GM21447 (cell line): ENCODE results near the gene COBL.

Source experiments
- ATAC-seq: cut with Tn5 transposase; IDR thresholded peaks from one replicate; pipeline ENCODE4 v1.9.1; 2021; ENCODE audit not compliant: unreplicated experiment

The COBL gene

GRCh38 chr7:51060536-51060935 is 256.1 kb downstream of the COBL start:
- no peak for ATAC-seq

- no peak for ATAC-seq
Measured at GRCh38 chr7:51059504-51060142, 257.0 kb downstream of the COBL start.

GRCh38 chr7:51058764-51059163 is 257.8 kb downstream of the COBL start:
- no peak for ATAC-seq

GRCh38 chr7:51055039-51055840 is 261.4 kb downstream of the COBL start:
- ATAC-seq: no peak

GRCh38 chr7:51054231-51054630 is 262.4 kb downstream of the COBL start:
- ATAC-seq: no peak

GRCh38 chr7:51053160-51053925 is 263.3 kb downstream of the COBL start:
- no peak for ATAC-seq

GRCh38 chr7:51046482-51046881 is 270.1 kb downstream of the COBL start:
- ATAC-seq: no peak

GRCh38 chr7:51046103-51046466 is 270.5 kb downstream of the COBL start:
- no peak for ATAC-seq

GRCh38 chr7:51045319-51046102 is 271.1 kb downstream of the COBL start:
- ATAC-seq: no peak

- no peak for ATAC-seq
Measured at GRCh38 chr7:51043461-51043860, 273.1 kb downstream of the COBL start.

GRCh38 chr7:51040787-51041186 is 275.8 kb downstream of the COBL start:
- no peak for ATAC-seq

GRCh38 chr7:51038573-51038972 is 278.0 kb downstream of the COBL start:
- ATAC-seq: no peak

GRCh38 chr7:51035716-51036115 is 280.9 kb downstream of the COBL start:
- no peak for ATAC-seq

- no peak for ATAC-seq
Measured at GRCh38 chr7:51034521-51035264, 281.9 kb downstream of the COBL start.

GRCh38 chr7:51033727-51034520 is 282.7 kb downstream of the COBL start:
- ATAC-seq: no peak

GRCh38 chr7:51031791-51032515 is 284.7 kb downstream of the COBL start:
- ATAC-seq: no peak

GRCh38 chr7:51031216-51031615 is 285.4 kb downstream of the COBL start:
- no peak for ATAC-seq

- no peak for ATAC-seq
Measured at GRCh38 chr7:51029701-51030191, 286.9 kb downstream of the COBL start.

GRCh38 chr7:51029131-51029530 is 287.5 kb downstream of the COBL start:
- ATAC-seq: no peak
